Inferior parietal cortex (tissue), 1 donor: ENCODE data around the gene HTR2C.
"Not testable (repeated sequence)": the region's sequence is repeated elsewhere in the genome, so short reads cannot be mapped to it uniquely, and the experiment has no call there.

Experiments
- DNase-seq: peaks from one replicate; pipeline ENCODE4 v3.0.0-alpha.2; 2016; ENCODE audit errors: extremely low spot score

HTR2C gene

DNA sequence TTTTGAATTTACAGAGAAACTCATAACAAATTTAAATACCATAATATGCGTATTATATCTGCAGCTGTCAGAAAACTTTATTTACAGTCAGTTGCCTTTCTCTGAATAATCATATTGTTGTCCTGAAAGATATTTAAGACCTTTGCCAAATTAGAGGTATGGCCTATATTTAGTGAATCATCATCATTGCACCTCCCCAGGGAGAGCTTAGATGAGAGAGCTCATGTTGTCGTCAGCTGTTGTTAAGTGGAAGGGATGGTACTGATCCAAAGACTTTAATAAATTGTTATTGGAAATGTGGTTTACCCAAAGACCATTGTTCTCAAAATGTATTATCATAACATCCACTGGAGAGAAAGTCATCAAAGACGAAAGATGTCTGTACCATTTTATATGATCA lies 128.6 kb downstream of the HTR2C start:
- DNase-seq = no peak

DNA sequence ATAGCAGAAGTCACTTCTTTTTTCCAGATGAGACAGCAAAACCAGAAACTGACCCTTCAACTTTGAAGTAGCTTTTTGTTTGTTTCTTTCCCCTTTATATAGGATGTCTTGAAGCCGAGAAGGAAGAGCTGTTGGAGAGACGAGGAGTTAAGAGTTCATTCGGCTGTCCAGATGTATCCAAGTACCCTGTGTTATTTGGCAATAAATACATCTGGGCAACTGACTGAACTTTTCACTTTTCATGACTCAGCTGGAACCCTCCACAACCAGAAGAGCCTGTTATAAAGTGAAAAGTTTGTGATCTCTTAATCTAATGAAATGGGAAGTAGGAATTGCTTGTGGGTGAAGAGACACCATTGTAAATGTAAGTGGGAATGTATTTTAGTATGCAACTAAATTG lies 131.2 kb downstream of the HTR2C start:
- no peak for DNase-seq

DNA sequence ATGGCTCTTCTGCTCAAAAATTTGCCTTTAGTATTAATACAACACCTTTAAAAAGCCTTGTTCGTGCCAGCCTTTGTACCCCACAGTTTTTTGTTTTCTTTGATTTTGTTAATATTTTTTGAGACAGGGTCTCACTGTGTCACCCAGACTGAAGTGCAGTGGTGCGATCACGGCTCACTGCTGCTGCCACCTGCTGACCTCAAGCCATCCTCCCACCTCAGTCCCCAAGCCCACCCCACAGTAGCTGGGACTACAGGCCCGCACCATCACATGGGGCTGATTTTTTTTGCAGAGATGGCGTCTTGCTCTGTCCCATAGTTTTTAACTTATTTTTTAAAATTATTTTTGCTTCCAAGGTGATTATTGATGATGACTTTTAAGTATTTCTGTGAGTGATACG lies 134.0 kb downstream of the HTR2C start:
- DNase-seq = no peak

DNA sequence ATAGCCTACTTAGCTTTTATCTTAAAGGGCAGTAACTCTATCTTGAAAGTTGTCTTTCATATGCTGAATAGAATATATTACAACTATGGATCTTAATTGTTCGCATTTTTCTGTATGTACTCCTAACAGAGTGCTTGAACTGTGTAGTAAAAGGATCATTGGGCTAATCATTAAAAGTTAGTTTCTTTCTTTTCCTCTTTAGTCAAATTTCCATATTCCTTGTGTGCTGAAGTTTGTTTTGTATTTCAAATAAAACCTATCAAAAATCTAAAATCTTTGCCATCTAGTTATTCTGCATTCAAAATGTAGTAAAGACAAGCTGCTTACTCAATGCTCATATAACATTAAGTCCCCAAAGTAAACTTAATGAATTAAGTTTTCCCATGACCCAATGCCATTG lies 182.7 kb downstream of the HTR2C start:
- no peak for DNase-seq

DNA sequence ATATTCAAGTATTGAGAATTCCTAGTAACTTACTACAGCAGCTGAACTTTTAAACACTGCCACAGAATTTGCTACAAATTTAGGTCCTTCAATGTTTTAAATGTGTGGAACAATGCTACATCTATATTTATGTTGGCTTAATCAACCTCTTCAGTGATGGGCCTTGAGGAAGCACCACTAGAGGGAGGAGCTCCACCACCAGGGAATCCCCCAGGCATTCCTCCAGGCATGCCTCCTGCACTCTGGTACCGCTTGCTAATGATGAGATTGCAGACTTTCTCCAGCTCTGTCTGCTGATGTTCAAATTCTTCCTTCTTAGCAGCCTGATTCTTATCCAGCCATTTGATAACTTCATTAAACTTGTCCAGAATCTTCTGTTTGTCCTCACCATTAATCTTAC lies 190.8 kb downstream of the HTR2C start:
- DNase-seq = no peak

DNA sequence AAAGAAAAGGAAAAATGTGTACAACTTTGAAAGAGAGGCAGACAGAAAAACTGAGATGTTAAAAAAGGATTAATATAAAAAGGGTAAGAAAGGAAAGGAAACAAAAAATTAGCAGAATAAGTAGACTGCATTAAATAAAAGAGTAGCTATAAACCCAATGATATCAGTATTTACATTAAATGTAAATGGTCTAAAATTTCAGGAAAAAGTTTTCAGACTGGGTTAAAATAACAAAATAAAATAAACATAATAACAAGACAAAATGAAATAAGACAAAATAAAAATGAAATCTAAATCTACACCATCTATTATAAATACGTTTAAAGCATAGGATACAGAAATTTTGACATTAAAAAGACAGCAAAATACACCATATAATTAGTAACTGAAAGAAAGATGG lies 199.0 kb downstream of the HTR2C start:
- no peak for DNase-seq

DNA sequence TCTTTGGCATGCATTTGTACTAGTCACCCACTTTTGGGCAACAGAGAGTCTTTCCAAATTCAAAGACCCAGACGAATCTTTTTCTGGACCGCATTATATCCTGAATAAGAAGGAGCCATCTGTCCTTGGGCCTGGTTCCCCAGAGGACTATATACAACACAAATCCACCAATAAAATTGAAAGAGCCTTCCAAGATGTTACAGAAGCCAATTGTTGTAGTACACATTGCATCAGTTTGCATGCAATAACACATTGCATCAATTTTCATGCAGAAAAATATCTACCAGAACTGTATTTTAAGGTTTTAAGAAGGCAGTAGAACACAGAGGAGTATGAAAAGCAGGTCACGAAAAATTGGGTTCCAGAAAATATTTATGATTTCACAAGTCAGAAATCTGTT lies 203.2 kb downstream of the HTR2C start:
- DNase-seq = no peak

DNA sequence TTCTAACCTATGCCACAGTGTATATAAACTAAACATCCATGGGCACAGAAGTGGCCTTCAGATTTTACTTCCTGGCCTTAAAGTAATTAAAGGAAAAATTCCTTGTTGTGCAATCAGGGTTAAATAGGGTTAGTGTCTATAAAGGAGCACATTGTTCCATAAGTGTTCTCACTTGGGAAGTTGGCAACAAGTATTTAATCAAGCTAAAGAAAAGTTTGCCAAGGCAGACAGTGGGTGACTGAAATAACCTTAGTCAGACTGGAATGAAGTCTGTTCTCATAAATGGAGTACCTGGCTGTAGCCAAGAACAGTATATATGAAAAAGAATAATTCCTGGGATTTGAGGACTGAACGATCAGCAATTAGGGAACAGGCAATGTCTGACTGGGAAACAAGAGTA lies 213.6 kb downstream of the HTR2C start:
- no peak for DNase-seq

DNA sequence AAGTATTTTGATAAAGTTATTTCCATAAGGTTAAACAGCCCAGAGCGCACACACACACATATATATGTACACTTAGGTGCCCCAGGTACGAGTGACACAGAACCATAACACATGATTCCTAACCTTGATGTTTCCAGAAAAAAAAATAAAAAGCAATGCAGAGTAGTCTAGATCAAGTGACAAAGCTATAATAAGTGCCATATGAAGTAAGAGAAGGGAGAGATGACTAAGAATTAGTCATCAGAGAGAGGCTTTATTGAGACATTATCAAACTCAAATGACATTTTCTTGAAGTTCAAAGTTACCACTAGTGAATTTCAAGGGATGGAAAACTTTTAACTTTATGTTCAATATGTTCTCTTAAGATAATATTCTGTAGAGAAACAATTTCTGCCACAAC lies 215.0 kb downstream of the HTR2C start:
- DNase-seq = no peak

DNA sequence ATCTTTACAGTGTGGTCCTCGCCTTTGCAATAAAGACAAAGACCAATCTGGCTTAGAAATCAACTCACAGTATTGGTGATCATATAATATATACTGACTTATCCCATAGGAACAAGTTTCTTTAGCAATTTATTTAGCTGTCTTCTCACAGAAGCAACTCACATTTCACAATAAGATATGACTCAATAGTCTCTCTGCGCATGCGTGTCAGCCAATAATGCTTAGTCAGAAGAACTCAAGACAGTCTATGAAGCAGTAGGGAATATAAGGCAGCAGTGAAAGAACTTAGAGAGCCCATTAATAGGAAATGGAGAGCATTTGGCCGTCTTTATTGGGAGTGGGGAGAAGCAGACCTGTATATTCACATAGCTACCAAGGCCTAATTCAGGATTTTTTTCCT lies 216.8 kb downstream of the HTR2C start:
- no peak for DNase-seq

DNA sequence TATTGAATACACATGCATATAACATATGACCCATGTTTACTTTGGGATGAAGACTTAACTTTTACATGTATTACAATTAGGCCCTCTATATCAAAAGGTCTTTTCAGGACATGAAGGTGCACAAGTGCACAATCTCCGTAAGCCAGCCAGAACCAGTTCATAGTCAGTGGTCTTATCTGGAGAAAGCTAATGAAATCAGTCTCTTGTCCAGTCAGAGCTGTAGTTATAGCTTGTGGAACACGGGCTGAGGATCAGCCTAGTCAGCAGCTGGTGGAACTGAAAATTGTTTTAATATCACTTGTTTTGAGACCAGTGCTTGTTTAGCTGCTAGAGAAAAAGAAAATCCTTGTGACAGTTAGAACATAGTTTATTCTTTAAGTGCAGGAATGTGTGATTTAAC lies 235.6 kb downstream of the HTR2C start:
- DNase-seq = no peak

DNA sequence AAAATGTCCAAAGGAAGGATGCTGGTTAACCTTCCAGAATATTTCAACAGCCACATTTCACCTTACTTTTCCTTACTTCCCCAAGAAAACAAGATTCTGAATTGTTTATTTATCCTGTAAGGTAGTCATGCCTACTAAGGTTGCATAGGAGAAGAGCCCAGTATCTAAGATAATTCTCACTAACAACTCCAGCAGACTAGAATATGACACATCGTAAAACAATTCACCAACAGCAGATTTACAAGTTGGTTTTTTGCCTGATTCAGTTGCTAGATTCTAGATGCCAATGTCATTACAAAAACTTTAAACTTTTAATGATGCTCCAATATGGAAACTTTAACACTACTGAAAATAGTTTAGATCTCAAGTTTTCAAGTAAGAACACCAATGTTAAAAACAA lies 257.2 kb downstream of the HTR2C start:
- no peak for DNase-seq

DNA sequence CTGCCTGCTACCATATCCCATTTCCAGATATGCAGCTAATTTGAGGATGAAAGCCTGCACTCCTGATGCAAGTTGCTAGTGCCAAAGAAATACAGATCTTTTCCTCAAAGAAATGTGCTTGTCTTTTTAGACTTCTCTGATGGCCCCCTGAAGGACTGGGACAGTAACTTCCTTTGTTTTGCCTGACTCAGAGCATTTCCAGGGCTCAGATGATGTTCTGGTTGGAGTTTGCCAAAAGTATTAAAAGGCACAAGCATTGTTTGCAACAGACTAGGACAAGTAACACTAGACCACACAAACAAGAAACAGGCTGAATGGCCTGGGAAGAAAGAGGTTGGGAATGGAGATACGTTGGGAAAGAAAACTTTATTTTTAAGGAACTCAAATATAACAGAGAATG lies 258.3 kb downstream of the HTR2C start:
- no peak for DNase-seq

DNA sequence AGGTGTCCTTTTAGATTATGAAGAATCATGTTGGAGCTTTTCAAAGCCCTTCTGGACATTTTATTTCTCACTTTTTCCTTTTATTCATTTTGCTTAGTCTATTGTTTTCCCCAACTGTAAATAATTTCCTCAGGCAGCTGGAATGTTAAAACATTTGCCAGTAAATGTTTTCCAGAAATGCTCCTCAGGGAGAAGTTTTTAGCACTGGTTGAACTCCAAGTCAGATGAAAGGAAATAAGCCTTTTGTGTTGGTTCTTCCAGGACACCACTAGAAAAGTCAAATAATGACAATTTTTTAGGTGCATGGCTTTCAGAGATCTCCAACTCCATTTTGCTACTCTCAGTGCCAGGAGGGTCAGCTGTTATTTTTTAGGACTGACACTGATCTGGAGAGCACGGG lies 305.6 kb downstream of the HTR2C start:
- DNase-seq = no peak

DNA sequence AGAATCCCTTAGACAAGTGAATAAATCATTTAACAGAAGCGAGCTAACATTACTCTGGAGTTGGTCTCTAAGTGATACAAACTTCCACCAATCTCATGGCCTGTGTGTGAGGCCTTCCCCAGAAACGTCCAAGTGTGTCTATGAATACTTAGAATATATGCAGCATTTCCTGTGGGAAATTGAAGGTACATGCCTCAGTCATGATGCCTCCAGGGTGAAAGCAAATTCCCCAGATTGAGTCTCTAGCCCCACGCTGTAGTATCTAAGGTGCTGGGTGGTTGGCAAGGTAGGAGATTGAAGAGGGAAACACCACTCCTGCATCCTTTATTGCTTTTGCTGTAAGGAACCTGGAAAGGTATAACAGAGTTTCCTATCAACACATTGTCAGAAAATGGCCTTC lies 319.7 kb downstream of the HTR2C start:
- DNase-seq = no peak

DNA sequence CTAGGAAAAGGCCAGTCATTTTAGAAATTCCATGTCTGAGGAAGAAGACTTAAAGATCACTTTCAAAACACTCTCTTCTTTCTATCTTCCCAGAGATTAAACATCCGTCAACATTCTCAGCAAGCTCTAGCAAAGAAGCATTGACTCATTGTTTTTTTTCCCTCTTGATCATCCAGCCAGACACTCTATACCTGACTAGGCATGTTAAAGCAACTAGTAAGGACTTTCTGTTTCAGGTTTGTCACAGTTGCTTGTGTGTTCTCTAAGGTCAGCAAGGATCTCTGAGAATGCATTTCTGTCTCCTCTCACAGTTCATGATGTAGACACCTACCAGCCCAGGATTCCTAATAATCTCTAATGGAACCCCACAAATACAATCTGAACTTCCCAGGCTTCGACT lies 321.4 kb downstream of the HTR2C start:
- no peak for DNase-seq

DNA sequence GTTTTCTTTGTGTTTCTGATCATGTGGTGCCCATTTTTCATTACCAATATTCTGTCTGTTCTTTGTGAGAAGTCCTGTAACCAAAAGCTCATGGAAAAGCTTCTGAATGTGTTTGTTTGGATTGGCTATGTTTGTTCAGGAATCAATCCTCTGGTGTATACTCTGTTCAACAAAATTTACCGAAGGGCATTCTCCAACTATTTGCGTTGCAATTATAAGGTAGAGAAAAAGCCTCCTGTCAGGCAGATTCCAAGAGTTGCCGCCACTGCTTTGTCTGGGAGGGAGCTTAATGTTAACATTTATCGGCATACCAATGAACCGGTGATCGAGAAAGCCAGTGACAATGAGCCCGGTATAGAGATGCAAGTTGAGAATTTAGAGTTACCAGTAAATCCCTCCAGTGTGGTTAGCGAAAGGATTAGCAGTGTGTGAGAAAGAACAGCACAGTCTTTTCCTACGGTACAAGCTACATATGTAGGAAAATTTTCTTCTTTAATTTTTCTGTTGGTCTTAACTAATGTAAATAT lies 323.2 kb downstream of the HTR2C start:
- DNase-seq = no peak

DNA sequence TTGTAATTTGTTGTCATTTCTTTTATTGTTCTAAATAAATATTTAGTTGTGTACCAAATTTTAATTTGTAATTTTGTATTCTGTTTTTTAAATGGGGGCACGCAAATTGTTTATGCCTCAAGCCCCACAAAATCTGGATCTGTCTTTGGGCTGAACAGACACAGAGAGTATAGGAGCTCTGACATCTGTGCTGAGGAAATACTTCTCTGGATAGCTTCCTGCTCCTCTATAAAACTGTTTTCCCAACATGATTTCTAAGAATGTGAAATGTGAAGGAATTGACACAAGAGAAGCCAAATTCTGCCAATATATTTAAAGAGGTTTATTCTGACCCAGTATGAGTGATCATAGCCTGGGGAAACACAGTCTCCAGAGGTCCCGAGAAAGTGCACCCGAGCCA lies 340.5 kb downstream of the HTR2C start:
- DNase-seq = no peak

DNA sequence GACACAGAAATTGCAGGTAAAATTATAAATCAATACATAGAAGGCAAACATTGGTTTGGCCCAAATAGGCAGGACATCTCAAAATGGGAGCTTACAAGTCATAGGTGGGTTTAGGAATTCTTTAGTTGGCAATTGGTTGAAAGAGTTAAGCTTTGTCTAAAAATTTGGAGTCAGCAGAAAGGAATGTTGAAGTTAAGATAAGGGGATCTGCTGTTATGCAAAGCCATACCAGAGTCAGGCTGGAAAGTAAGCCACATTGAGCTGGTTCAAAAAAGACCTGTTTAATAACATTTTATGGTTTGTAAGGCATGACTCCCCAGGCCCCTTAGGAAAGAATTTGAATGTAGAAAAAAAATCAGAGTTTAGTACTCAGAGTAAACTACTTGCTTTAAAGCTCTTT lies 341.0 kb downstream of the HTR2C start:
- DNase-seq = no peak

DNA sequence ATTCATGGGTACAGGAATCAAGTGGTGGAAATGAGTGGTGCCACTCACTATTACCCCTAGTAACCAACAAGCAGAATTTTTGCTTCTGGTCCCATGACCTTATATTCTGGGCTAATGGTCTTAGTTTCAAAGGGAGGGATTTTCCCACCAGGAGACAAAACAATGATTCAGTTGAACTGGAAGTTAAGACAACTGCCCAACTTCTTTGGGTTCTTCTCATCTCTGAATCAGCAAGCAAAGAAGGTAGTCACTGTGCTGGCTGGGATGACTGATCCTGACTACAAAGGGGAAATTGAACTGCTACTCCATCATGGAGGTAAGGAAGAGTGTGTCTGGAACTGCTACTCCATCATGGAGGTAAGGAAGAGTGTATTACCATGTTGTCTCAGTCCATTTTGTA lies 346.3 kb downstream of the HTR2C start:
- no peak for DNase-seq

DNA sequence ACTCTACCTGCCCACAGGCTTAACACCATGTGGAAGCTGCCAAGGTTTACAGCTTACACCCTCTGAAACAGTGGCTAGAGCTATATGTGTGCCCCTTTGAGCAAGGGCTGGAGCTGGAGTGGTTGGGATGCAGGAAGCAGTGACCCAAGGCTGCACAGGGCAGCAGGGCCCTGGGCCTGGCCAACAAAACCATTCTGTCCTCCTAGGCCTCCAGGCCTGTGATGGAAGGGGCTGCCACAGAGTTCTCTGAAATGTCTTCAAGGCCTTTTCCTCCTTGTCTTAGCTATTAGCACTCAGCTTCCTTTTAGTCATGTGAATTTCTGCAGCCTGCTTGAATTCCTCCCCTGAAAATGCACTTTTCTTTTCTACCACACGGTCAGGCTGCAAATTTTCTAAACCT lies 348.7 kb downstream of the HTR2C start:
- DNase-seq = no peak

DNA sequence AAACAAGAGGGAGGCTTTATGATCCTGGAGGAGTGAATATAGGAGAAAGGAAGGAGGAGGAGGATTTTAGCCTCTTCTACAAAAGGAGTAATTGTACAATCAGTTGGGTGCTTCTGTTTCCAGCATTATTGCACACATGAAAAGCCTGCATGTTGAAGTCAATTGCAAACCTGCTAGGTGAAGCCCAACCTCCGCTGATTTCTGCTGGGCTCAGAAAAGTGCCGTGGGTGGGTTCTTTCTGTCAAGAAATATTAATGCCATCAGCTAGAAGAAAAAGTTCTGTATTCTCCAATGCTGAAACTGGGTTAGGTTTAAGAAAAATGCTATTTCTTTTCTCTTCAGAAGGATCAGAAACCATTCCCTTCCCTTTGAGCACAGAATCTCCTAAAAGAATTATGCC lies 349.4 kb downstream of the HTR2C start:
- not testable (repeated sequence) for DNase-seq

DNA sequence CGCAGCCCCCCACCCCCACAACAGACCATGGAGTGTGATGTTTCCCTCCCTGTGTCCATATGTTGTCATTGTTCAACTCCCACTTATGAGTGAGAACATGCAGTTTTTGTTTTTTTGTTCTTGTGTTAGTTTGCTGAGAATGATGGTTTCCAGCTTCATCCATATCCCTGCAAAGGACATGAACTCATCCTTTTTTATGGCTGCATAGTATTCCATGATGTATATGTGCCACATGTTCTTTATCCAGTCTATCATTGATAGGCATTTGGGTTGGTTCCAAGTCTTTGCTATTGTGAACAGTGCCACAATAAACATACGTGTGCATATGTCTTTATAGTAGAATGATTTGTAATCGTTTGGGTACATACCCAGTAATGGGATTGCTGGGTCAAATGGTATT lies 353.2 kb downstream of the HTR2C start:
- not testable (repeated sequence) for DNase-seq

DNA sequence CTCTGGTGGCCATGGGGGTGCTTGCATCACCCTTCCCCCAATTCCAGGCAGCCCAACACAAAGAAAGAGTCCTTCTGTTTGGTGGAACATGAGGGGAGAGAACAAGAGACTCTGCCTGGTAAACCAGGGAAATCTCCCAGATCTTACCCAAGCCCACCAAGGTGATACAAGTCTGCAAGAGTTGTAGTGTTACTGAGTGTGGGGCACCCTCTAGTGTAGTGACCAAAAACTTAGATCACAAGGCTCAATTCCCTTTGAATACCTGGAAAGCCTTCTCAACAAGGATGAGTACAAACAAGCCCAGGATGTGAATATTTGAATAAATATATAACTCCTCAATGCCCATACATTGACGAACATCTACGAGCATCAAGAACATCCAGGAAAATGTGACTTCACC lies 368.8 kb downstream of the HTR2C start:
- DNase-seq = no peak
